Brain microvascular endothelial cell (primary cell): ENCODE measurements around the gene FKBP3.
"Not testable (repeated sequence)": the region's sequence is repeated elsewhere in the genome, so short reads cannot be mapped to it uniquely, and the experiment has no call there.

Experiments
- DNase-seq: peaks from one replicate; pipeline ENCODE4 v3.0.0-alpha.2; 2020
- H3K27ac ChIP-seq: fragments of 250-450 bp; sonication (Bioruptor Pico); 2 replicates; pipeline ENCODE4 v1.5.1; 2020; ENCODE audit warnings: mild to moderate bottlenecking, moderate library complexity
- H3K27me3 ChIP-seq: fragments of 250-450 bp; sonication (Bioruptor Pico); replicated peaks from 2 replicates; pipeline ENCODE4 v1.5.1; 2020; ENCODE audit warnings: mild to moderate bottlenecking
- H3K36me3 ChIP-seq: fragments of 250-450 bp; sonication (Bioruptor Pico); replicated peaks from 2 replicates; pipeline ENCODE4 v1.5.1; 2020; ENCODE audit warnings: mild to moderate bottlenecking
- H3K4me3 ChIP-seq: 2 replicates; pipeline ENCODE4 v1.5.1; 2011; ENCODE audit warnings: low read depth, mild to moderate bottlenecking, control low read depth, low read length, moderate library complexity
- CTCF ChIP-seq: IDR thresholded peaks from 2 replicates; pipeline ENCODE4 v1.5.1; 2011; ENCODE audit warnings: low read depth, mild to moderate bottlenecking, moderate library complexity, low read length, control low read depth, inconsistent platforms; ENCODE audit errors: missing control alignments
- in situ Hi-C: cut with HindIII; loops from 2 replicates; pipeline ENCODE4 v1.10.0; 2017; ENCODE audit warnings: low sequenced_read_pairs, low pct_ligation_motif_present

The FKBP3 gene

GRCh38 chr14:45150386-45150890 lies 16.2 kb upstream of the FKBP3 start:
- Histone ChIP-seq H3K27ac (no peak overlapping the region), H3K4me3 (no peak overlapping the region), H3K36me3 (no peaks in the 10 kb centered on the region), H3K27me3 (no peaks in the 10 kb centered on the region)
- no peak for TF ChIP-seq CTCF
- in situ Hi-C loops, result no loop called here
- no peak for DNase-seq

- Histone ChIP-seq H3K27ac (no peak overlapping the region), H3K4me3 (no peak overlapping the region), H3K27me3 (no peaks in the 10 kb centered on the region), H3K36me3 (no peaks in the 10 kb centered on the region)
- DNase-seq, result no peak
- TF ChIP-seq CTCF, result no peak
- in situ Hi-C loops, result no loop called here
Observed at GRCh38 chr14:45149602-45150001, 15.3 kb upstream of the FKBP3 start.

GRCh38 chr14:45145214-45145613 lies 10.9 kb upstream of the FKBP3 start:
- no peak for DNase-seq
- no peak for TF ChIP-seq CTCF
- Histone ChIP-seq H3K4me3 (no peak overlapping the region), H3K36me3 (no peaks in the 10 kb centered on the region), H3K27me3 (no peaks in the 10 kb centered on the region), H3K27ac (no peak overlapping the region)
- in situ Hi-C loops, result no loop called here

- in situ Hi-C loops, result no loop called here
- no peak for DNase-seq
- Histone ChIP-seq H3K4me3 (no peak overlapping the region), H3K27ac (no peak overlapping the region), H3K27me3 (no peaks in the 10 kb centered on the region), H3K36me3 (no peaks in the 10 kb centered on the region)
- no peak for TF ChIP-seq CTCF
Observed at GRCh38 chr14:45144658-45145057, 10.4 kb upstream of the FKBP3 start.

GRCh38 chr14:45142083-45142482 lies 7.8 kb upstream of the FKBP3 start:
- H3K36me3 ChIP-seq, H3K27ac ChIP-seq, in situ Hi-C loops, H3K27me3 ChIP-seq, H3K4me3 ChIP-seq, DNase-seq: not testable (repeated sequence)

- in situ Hi-C loops, result no loop called here
- Histone ChIP-seq H3K27ac (no peak overlapping the region), H3K4me3 (no peak overlapping the region), H3K27me3 (no peaks in the 10 kb centered on the region), H3K36me3 (no peaks in the 10 kb centered on the region)
- no peak for DNase-seq
- no peak for TF ChIP-seq CTCF
Observed at GRCh38 chr14:45140661-45141187, 6.4 kb upstream of the FKBP3 start.
